ENCODE measurements around the gene PRPF8.

GRCh38 chr17:1731194-1731506 is 46.5 kb upstream of the PRPF8 start:
- TF ChIP-seq CTCF (IDR thresholded peaks at IDR 0.05; ENCODE audit: low read length) (no peak), EZH2 (optimal IDR thresholded peaks at IDR 0.05; ENCODE audit: low read depth, low read length) (no peak)

Measured in MM.1S (cell line).